UCSD-AML1 (cell line): ENCODE measurements around the gene NFKBIZ.

Experiments
- DNase-seq: peaks from one replicate; lab custom pipeline; 2025; ENCODE audit not compliant: unreplicated experiment; lab: John Stamatoyannopoulos, UW

NFKBIZ gene, protein sequence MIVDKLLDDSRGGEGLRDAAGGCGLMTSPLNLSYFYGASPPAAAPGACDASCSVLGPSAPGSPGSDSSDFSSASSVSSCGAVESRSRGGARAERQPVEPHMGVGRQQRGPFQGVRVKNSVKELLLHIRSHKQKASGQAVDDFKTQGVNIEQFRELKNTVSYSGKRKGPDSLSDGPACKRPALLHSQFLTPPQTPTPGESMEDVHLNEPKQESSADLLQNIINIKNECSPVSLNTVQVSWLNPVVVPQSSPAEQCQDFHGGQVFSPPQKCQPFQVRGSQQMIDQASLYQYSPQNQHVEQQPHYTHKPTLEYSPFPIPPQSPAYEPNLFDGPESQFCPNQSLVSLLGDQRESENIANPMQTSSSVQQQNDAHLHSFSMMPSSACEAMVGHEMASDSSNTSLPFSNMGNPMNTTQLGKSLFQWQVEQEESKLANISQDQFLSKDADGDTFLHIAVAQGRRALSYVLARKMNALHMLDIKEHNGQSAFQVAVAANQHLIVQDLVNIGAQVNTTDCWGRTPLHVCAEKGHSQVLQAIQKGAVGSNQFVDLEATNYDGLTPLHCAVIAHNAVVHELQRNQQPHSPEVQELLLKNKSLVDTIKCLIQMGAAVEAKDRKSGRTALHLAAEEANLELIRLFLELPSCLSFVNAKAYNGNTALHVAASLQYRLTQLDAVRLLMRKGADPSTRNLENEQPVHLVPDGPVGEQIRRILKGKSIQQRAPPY

DNA sequence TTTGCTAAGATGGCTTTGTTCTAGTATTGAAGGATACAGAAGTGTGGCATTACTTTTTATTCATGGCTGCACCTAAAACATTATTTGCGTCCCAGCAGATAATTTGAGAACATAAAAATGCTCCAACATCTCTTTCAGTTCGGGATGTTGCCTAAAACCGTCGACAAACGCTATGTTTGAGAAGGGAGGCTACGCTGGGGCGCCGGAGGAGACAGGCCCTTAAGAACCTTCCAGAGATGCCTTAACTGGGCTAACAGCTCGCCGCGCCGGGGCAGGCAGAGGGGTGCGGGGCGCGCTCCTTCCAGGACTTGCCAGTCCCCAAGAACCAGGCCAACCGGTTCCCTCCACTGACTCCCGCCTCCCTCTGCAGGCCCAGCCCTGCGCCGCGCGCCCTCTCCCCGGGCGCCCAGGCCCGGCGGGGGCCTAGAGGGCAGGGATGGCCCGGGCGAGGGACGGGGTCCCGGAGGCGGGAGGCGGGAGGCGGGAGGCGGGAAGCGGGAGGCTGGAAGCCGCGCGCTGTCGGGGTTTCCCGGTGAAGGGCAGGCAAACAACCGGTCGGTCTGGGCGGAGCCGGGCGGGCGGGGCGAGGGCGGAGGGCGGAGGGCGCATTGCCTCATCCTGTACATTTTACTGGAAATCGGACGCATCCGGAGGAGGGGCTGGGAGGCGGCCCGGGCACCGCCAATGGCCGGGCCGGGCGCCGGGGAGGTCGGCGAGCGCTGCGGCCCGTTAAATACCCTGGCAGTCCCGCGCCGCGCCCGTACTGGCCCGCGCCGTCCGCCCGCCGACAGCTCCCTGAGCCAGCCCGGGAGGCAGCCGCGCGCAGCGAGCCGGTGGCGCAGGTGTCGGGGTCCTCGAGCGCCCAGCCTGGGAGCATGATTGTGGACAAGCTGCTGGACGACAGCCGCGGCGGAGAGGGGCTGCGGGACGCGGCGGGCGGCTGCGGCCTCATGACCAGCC lies at the start of gene NFKBIZ:
TSS of gene NFKBIZ (plus strand) at position 761 of the 960 bp plus-strand sequence. CDS start at position 876, 115 bp downstream.
- DNase-seq: peak; percentile 94

DNA sequence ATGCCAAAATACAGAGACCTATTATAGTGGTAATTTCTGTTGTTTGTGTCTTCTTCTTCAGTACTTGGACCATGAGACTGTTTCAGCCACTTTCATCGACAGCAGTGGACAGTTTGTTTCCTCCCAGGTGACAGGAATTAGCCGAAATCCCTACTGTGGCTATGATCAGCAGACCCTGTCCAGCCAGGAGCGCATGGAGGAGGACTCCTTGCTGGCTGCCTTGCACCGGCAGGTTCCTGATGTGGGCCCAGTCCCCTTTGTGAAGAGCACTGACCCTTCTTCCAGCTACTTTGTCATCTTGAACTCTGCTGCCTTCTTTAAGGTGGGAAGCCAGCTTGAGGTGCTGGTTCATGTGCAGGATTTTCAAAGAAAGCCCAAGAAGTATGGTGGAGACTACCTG lies 48.1 kb upstream of the NFKBIZ start:
- no peak for DNase-seq

DNA sequence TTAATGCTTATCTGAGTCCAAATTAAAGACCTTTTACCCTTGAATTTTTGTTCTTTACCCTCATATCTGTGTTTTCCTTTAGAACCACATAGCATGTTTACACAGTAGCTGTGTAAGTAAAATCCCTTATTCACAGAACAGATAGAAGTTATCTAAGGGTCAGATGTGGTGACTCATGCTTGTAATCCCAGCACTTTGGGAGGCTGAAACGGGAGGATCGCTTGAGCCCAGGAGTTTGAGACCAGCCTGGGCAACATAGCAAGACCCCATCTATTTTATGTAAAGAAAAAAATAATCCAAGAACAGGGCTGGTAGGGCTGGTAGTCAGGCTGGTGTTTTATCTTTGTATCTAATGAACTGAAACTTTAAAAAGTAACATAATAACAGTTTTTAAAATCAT lies 47.1 kb upstream of the NFKBIZ start:
- no peak for DNase-seq

DNA sequence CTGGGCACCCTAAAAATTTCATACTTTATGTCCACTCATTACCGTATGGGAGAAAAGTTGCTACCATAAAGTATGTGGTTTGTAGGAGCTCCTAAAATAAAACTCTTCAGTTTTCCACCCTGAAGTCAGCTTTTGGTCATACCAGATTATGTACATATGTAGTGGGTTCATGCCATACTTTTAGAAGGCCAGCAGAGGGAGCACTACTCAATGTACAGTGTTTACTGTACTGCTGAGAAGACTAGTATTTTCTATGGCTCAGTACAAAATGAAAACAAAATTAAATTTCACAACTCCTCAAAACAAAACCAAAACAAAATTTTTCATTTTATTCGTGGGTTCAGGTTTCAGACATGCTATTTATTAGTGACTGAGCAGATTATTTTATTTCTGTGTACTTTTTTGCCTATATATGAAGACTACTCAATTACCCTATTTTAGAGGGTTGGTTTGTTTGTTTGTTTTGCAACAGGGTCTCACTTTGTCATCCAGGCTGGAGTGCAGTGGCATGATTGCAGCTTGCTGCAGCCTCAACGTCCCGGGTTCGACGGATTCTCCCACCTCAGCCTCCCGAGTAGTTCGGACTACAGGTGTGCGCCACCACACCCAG lies 46.0 kb upstream of the NFKBIZ start:
- DNase-seq: no peak

DNA sequence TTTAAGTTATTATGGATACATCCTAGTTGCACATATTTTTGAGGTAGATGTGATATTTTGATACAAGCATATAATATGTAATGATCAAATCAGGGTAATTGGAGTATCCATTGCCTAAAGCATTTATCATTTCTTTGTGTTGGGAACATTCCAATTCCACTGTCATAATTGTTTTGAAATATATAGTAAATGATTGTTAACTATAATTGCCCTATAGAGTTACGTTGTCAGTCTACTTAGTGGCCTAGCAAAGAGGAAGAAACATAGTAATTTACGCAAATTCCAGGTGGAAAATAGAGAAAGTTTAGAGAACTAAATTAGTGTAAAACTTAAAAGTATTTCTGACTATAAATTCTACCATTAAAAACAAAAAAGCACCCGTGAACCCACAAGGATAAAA lies 45.4 kb upstream of the NFKBIZ start:
- no peak for DNase-seq

DNA sequence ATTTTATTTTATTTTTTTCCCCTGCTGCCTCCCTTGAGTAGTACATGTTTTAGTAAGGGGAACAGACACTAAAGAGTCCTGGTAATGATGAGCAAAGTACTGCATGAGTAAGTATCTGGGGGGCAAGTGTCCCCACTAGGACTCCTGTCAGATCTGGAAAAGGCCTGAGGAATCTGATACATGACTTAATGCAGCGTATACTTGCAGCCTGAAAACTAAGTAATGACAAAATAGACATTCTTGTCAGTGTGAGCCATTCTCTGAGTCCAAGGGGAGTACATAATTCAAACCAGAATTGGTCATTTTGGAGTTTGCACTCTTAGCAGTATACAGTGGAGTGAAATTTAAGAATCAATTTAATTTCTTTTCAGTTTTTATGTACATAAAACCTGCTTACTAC lies 42.8 kb upstream of the NFKBIZ start:
- DNase-seq: no peak

DNA sequence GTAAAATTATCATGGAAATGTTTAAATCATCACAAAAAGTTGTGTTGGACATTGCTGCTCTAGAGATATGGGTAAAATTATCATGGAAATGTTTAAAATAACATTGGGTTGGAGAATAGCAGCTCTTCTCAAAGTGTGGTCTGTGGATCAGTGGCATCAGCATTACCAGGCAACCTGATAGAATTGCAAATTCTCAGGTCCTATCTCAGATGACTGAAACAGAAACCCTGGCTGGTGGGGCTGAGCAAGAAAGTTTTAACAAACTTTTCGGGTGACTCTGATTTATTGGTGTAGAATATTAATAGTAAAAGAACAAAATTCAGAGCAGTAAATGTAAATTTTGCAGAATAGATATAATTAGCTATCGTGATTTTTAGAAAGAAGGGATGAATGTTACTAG lies 41.4 kb upstream of the NFKBIZ start:
- DNase-seq: no peak

DNA sequence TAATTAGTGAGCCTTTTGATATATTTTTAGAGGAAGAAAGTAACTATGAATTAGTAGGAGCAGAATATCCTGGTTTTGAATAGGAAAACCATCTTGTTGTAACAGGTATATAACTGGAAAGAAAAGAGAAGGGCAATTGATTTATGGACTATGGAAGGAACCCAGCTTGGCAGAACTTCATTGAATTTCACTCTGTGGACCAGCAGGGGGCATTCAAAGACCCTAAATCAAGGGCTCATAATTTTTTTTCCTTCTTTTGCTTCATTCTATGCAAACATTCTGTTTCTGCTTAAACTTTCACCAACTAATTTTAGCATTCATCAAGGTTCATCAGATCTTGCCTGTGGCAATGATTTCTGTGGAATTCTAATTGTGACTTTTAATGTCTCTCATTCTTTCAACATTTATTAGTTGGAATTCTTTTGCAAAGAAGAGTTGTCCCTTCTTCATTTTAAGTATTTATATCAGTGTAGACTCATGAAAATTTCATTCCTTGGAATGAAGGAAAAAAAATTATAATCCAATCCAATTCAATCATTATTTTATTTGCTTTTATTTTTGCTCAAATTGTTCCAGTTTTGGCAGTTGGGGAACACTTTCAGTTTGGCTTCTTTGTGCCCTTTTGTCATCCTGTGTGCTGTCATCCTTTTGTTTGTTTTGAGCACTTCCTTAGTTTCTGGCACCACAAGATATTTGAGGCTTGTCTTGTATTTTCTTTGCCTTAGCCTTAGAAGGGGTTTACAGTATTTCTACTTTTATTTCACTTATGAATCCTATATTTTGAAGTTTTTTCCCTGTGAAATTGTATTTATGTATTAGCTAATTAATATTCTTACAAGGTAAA lies 39.9 kb upstream of the NFKBIZ start:
- no peak for DNase-seq

DNA sequence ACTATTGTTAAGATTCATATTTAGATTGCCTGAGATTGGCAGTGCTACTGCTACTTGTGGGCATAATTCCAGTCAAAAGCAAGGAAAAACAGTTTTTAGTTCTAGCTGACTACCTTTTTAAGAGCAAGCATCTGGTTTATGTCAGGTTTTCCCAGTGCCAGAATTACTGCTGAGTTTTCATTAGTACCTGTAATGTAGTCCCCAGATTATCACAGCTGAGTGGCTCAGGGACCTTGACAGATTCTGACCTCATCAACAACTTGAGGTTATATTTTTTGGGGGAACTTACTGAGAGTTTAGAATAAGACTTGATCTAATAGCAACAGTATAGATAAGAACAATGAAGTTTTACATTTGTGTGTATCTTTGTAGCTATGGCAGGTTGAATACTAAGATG lies 39.3 kb upstream of the NFKBIZ start:
- no peak for DNase-seq

DNA sequence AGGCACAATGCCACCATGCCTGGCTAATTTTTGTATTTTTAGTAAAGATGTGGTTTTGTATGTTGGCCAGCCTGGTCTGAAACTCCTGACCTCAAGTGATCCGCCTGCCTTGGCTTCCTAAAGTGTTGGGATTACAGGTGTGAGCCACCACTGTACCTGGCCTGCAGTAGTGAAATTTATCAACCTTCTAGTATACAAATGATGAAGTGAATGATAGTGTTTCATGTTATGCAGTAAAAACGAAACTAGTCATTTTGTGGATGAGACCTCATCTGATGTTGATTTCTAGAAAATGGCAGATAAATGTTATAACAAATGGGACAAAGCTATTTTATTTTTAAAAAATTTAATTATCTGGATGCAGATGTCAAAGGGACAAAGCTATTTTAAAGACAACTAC lies 37.4 kb upstream of the NFKBIZ start:
- DNase-seq: no peak

DNA sequence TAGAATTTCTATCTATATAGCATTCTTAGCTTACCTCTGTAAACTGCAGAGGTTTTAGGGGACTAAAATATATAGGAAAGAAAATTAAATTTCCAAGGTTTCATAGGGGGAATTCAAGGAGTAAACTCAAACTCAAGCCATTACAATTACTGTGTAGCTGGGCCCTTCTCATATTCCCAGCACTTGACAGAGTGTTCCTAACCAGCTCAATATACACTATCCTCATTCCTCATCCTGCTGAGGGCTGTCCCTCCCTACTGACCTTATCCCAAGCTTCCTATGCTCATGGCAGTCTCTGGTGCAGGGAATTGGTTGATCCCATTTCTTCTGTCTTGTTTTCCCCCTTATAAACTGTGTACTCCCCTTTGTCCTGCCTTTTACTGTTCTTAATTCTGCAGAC lies 36.4 kb upstream of the NFKBIZ start:
- DNase-seq: no peak

DNA sequence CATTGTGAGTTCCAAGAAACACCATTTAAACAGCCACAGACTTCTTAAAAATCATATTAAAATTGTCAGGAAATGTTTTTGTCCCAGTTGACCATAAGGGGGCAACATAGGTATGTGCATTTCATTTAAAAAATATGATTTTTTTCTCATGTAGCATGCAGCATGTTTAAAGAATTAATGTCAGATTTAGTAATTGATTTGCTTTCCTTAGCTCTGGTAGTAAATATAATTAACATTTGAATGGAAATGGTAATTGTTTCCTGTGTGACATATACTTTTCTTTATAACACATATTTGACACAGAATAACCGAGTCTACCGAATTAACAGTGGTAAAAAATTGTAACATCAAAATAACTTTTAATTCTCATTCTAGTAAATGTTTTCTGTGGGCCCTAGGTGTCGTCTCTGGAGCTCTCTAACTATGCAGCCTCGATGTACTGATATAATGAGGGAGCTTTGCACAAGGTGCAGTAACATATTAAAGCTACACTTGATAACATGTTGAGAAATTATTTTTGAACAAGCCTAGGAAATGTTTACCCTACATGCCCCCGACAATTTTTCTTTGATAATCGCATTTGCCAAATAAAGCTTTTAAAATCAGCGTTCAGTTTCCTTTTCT lies 35.4 kb upstream of the NFKBIZ start:
- DNase-seq: no peak

DNA sequence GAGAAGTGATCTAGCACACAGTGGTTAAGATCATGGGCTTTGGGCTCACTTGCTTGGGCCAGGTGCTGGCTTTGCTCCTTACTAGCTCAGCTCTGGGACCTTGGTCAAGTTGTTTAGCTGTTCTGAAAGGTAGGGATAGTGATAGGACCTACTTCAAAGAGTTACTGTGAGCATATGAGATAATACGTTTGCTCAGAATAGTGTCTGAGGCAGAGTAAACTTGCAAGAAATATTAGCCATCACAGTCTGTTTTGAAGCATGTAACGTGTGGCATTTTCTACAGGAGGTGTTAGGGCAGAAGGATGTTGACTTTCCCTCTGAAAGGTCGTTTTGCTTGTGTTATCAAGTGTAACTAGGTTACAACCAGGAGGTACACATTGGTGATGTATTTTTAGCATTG lies 34.5 kb upstream of the NFKBIZ start:
- DNase-seq: no peak

DNA sequence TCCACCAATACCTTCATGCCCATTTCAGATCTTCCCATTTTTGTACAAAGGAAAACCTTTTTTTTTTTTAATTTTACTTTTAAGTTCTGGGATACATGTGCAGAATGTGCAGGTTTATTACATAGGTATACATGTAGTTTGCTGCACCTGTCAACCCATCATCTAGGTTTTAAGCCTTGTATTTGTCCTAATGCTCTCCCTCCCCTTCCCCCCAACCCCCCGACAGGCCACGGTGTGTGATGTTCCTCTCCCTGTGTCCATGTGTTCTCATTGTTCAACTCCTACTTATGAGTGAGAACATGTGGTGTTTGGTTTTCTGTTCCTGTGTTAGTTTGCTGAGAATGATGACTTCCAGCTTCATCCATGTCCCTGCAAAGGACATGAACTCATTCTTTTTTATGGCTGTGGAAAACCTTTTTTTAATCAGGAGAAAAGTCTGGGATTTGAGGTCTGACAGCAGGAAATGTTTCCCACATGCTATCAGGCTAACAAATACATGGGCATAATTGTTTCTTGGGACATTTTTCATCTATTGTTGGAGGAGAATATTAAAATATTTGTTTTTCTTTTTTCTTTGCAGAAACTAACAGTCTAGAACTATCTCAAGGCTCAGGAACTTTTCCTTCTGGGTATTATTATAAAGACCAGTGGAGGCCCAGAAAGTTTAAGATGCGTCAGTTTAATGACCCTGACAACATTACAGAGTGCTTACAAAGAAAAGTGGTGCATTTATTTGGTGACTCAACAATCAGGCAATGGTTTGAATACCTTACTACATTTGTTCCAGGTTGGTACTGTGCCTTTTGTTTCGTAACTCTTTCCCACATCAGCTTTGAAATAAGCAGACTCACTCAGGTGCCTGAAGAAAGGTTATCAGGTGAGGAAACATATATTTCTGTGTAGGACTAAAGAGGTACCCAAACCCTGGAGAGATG lies 32.8 kb upstream of the NFKBIZ start:
- no peak for DNase-seq

DNA sequence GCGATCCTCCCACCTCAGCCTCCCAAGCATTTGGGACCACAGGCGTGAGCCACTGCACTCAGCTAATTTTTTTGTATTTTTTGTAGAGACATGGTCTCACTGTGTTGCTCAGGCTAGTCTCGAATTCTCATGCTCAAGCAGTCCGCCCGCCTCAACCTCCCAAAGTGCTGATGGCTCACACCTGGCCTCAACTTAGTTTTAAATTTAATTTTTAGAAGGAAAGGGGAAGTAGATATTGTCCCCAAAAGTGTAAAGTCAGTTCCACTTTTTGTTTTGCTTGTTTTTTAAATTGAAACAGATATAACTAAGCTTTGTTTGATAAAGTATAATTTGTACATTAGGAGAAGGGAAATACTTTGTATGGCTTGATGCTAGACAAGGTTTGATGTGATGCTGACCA lies 31.3 kb upstream of the NFKBIZ start:
- no peak for DNase-seq

DNA sequence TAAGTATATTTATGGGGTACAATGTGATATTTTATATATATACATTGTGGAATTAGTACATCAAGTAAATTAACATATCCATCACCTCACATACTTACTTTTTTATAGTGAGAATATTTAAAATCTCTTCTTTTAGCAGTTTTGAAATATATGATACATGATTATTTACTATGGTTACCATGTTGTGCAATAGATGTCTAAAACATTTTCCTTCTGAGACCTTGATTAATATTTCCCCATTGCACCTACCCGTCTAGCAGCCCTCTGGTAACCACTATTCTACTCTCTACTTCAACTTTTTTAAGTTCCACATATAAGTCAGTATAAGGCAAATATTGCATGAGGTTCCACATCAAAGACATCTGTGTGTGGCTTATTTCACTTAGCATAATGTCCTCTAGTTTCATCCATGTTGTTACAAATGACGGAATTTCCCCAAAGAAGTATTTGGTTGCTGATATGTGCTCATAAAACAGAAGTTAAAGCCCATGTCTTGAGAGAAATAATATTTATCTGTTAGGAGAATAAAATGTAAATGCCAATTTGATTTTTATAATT lies 29.6 kb upstream of the NFKBIZ start:
- DNase-seq: no peak

DNA sequence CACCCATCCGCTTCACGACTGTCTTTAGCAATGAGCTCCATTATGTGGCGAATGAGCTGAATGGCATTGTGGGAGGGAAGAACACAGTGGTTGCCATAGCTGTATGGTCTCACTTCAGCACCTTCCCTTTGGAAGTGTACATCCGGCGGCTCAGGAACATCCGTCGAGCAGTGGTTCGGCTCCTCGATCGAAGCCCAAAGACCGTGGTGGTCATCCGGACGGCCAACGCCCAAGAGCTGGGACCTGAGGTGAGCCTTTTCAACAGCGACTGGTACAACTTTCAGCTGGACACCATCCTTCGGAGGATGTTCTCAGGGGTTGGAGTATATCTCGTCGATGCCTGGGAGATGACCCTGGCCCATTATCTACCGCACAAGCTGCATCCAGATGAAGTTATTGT lies 27.8 kb upstream of the NFKBIZ start:
- no peak for DNase-seq

DNA sequence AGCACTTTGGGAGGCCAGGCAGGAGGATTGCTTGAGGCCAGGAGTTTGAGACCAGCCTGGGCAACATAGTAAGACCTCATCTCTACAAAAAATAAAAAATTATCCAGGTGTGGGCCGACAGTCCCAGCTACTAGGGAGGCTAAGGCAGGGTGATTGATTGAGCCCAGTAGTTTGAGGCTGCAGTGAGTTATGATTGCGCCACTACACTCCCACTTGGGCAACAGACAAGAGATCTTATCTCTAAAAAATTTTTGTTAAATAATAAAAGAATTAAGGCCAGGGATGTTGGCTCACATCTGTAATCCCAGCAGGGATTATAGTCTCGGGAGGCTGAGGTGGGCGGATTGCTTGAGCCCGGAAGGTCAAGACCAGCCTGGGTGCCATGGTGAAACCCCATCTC lies 25.8 kb upstream of the NFKBIZ start:
- no peak for DNase-seq
